Panc1 (cell line): Measurements from ENCODE around the gene ZKSCAN3.

Experiments
- POLR2AphosphoS5 ChIP-seq: IDR thresholded peaks from 2 replicates; pipeline ENCODE4 v1.6.1; 2012; ENCODE audit warnings: mild to moderate bottlenecking, low read depth, low read length, moderate library complexity
- REST ChIP-seq, 2 experiments: IDR thresholded peaks; 2 replicates each; pipeline ENCODE4 v1.6.1; 2011 to 2012; ENCODE audit warnings: low read depth in 2 of 2, control low read depth in 1 of 2, low read length in 1 of 2, mild to moderate bottlenecking in 1 of 2, moderate library complexity in 1 of 2; ENCODE audit not compliant: insufficient read depth in 1 of 2
- SIN3A ChIP-seq: IDR thresholded peaks from 2 replicates; pipeline ENCODE4 v1.6.1; 2012; ENCODE audit warnings: low read depth, mild to moderate bottlenecking, low read length, moderate library complexity, borderline replicate concordance; ENCODE audit not compliant: insufficient read depth
- TF ChIP-seq, protein P1 (sequence below): fragments of 450-650 bp; IDR thresholded peaks from 2 replicates; pipeline ENCODE4 v1.5.1; 2017; ENCODE audit warnings: mild to moderate bottlenecking

- TF ChIP-seq, protein P1, sequence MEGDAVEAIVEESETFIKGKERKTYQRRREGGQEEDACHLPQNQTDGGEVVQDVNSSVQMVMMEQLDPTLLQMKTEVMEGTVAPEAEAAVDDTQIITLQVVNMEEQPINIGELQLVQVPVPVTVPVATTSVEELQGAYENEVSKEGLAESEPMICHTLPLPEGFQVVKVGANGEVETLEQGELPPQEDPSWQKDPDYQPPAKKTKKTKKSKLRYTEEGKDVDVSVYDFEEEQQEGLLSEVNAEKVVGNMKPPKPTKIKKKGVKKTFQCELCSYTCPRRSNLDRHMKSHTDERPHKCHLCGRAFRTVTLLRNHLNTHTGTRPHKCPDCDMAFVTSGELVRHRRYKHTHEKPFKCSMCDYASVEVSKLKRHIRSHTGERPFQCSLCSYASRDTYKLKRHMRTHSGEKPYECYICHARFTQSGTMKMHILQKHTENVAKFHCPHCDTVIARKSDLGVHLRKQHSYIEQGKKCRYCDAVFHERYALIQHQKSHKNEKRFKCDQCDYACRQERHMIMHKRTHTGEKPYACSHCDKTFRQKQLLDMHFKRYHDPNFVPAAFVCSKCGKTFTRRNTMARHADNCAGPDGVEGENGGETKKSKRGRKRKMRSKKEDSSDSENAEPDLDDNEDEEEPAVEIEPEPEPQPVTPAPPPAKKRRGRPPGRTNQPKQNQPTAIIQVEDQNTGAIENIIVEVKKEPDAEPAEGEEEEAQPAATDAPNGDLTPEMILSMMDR, result no peak
- TF ChIP-seq SIN3A, result no peak
- no peak for TF ChIP-seq REST (IDR thresholded peaks at IDR 0.05; ENCODE audit: insufficient read depth in 1 of 2, low read depth in 2 of 2, low read length in 1 of 2)
- no peak for TF ChIP-seq POLR2AphosphoS5
Observed at GRCh38 chr6:28330041-28330440, 19.7 kb upstream of the ZKSCAN3 start.
